WTC11 (cell line): ENCODE results near the gene INPP4B.

Source experiments
- ATF1 ChIP-seq: sonication (generic); formaldehyde crosslinking; IDR thresholded peaks from 2 replicates; pipeline ENCODE4 v1.8.1; 2023; ENCODE audit warnings: mild to moderate bottlenecking, moderate library complexity, missing genetic modification reagents
- CREB1 ChIP-seq: sonication (generic); formaldehyde crosslinking; IDR thresholded peaks from 2 replicates; pipeline ENCODE4 v1.8.0; 2023; ENCODE audit warnings: mild to moderate bottlenecking, missing genetic modification reagents
- SMAD3 ChIP-seq: sonication (generic); formaldehyde crosslinking; IDR thresholded peaks from 2 replicates; pipeline ENCODE4 v1.8.0; 2022; ENCODE audit warnings: missing genetic modification reagents, mild to moderate bottlenecking, borderline replicate concordance
- ZNF263 ChIP-seq: sonication (generic); formaldehyde crosslinking; IDR thresholded peaks from 2 replicates; pipeline ENCODE4 v1.8.1; 2022; ENCODE audit warnings: low read depth, mild to moderate bottlenecking, moderate library complexity, missing genetic modification reagents
- ZSCAN18 ChIP-seq: fragments of 250-450 bp; sonication (Bioruptor Pico); IDR thresholded peaks from 2 replicates; pipeline ENCODE4 v2.1.2; 2022; ENCODE audit warnings: mild to moderate bottlenecking, moderate library complexity
- TF ChIP-seq, protein P1 (sequence below): sonication (generic); formaldehyde crosslinking; IDR thresholded peaks from 2 replicates; pipeline ENCODE4 v1.8.1; 2022; ENCODE audit warnings: mild to moderate bottlenecking, missing genetic modification reagents, moderate library complexity, borderline replicate concordance
- TF ChIP-seq, protein P2 (sequence below): fragments of 200-600 bp; IDR thresholded peaks from 2 replicates; pipeline ENCODE4 v1.8.0; 2022; ENCODE audit warnings: antibody characterized with exemption
- TF ChIP-seq, protein P3 (sequence below): sonication (generic); formaldehyde crosslinking; IDR thresholded peaks from 2 replicates; pipeline ENCODE4 v1.8.0; 2023; ENCODE audit warnings: missing genetic modification reagents, mild to moderate bottlenecking, borderline replicate concordance

GRCh38 chr4:142262956-142263355, 583.1 kb downstream of the INPP4B start:
- TF ChIP-seq ZNF263 (CRISPR knock-in tag) (no peak), ATF1 (no peak), CREB1 (CRISPR knock-in tag) (no peak), SMAD3 (CRISPR knock-in tag) (no peak), ZSCAN18 (CRISPR knock-in tag) (no peak)
- TF ChIP-seq, protein P1, sequence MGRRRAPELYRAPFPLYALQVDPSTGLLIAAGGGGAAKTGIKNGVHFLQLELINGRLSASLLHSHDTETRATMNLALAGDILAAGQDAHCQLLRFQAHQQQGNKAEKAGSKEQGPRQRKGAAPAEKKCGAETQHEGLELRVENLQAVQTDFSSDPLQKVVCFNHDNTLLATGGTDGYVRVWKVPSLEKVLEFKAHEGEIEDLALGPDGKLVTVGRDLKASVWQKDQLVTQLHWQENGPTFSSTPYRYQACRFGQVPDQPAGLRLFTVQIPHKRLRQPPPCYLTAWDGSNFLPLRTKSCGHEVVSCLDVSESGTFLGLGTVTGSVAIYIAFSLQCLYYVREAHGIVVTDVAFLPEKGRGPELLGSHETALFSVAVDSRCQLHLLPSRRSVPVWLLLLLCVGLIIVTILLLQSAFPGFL = no peak
- TF ChIP-seq, protein P2, sequence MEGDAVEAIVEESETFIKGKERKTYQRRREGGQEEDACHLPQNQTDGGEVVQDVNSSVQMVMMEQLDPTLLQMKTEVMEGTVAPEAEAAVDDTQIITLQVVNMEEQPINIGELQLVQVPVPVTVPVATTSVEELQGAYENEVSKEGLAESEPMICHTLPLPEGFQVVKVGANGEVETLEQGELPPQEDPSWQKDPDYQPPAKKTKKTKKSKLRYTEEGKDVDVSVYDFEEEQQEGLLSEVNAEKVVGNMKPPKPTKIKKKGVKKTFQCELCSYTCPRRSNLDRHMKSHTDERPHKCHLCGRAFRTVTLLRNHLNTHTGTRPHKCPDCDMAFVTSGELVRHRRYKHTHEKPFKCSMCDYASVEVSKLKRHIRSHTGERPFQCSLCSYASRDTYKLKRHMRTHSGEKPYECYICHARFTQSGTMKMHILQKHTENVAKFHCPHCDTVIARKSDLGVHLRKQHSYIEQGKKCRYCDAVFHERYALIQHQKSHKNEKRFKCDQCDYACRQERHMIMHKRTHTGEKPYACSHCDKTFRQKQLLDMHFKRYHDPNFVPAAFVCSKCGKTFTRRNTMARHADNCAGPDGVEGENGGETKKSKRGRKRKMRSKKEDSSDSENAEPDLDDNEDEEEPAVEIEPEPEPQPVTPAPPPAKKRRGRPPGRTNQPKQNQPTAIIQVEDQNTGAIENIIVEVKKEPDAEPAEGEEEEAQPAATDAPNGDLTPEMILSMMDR = no peak
- TF ChIP-seq, protein P3, sequence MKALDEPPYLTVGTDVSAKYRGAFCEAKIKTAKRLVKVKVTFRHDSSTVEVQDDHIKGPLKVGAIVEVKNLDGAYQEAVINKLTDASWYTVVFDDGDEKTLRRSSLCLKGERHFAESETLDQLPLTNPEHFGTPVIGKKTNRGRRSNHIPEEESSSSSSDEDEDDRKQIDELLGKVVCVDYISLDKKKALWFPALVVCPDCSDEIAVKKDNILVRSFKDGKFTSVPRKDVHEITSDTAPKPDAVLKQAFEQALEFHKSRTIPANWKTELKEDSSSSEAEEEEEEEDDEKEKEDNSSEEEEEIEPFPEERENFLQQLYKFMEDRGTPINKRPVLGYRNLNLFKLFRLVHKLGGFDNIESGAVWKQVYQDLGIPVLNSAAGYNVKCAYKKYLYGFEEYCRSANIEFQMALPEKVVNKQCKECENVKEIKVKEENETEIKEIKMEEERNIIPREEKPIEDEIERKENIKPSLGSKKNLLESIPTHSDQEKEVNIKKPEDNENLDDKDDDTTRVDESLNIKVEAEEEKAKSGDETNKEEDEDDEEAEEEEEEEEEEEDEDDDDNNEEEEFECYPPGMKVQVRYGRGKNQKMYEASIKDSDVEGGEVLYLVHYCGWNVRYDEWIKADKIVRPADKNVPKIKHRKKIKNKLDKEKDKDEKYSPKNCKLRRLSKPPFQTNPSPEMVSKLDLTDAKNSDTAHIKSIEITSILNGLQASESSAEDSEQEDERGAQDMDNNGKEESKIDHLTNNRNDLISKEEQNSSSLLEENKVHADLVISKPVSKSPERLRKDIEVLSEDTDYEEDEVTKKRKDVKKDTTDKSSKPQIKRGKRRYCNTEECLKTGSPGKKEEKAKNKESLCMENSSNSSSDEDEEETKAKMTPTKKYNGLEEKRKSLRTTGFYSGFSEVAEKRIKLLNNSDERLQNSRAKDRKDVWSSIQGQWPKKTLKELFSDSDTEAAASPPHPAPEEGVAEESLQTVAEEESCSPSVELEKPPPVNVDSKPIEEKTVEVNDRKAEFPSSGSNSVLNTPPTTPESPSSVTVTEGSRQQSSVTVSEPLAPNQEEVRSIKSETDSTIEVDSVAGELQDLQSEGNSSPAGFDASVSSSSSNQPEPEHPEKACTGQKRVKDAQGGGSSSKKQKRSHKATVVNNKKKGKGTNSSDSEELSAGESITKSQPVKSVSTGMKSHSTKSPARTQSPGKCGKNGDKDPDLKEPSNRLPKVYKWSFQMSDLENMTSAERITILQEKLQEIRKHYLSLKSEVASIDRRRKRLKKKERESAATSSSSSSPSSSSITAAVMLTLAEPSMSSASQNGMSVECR = no peak
